Right lobe of liver (tissue), 6 donors: Measurements from ENCODE around the gene MYO7A. TPM values are rescaled to one million over a fixed set of nuclear protein-coding genes. Genes with fewer than 3 reads are reported as not detected.

Experiments used
- ATAC-seq, 4 donors: fragments of 200-7000 bp; cut with Tn5 transposase; one replicate each; pipeline ENCODE4 v1.9.1; 2020; ENCODE audit warnings: mild to moderate bottlenecking in 4 of 4, moderate library complexity in 4 of 4
- DNase-seq, 3 donors: peaks; one replicate each; pipeline ENCODE4 v3.0.0-alpha.2; 2020
- H3K27ac ChIP-seq, 3 donors: fragments of 200-600 bp; one replicate each; pipeline ENCODE4 v1.8.0; 2022
- H3K27me3 ChIP-seq, 2 donors: fragments of 200-600 bp; one replicate each; pipeline ENCODE4 v1.8.0; 2022
- H3K36me3 ChIP-seq, 4 donors: fragments of 200-600 bp; sonication (generic) in 1 of 4; one replicate each; pipeline versions ENCODE4 v1.5.1 to v1.8.0; 2017 to 2022; ENCODE audit warnings: control low read depth in 1 of 4
- H3K4me1 ChIP-seq, 4 donors: fragments of 200-600 bp; sonication (generic) in 1 of 4; one replicate each; pipeline versions ENCODE4 v1.5.1 to v1.8.0; 2017 to 2022; ENCODE audit warnings: control low read depth in 1 of 4
- H3K4me3 ChIP-seq, 3 donors: fragments of 200-600 bp; one replicate each; pipeline ENCODE4 v1.8.0; 2022
- H3K9me3 ChIP-seq, 4 donors: fragments of 200-600 bp; sonication (generic) in 1 of 4; one replicate each; pipeline versions ENCODE4 v1.5.1 to v1.8.0; 2017 to 2022; ENCODE audit warnings: control low read depth in 1 of 4
- CTCF ChIP-seq, 4 donors: fragments of 200-600 bp in 3 of 4; fragments of 450-650 bp in 1 of 4; IDR thresholded peaks; one replicate each; pipeline versions ENCODE4 v1.5.1 to v1.8.0; 2016 to 2022; ENCODE audit warnings: antibody characterized with exemption in 4 of 4, mild to moderate bottlenecking in 2 of 4
- POLR2A ChIP-seq: fragments of 450-650 bp; IDR thresholded peaks from one replicate; pipeline ENCODE4 v1.6.1; 2017; ENCODE audit warnings: antibody characterized with exemption, mild to moderate bottlenecking
- WGBS: methylation state at CpG from one replicate; pipeline ENCODE4 v1.1.6; 2018; ENCODE audit warnings: low coverage, low lambda C conversion rate; ENCODE audit not compliant: insufficient coverage; ENCODE audit errors: missing lambda C conversion rate; 5-methylcytosine and 5-hydroxymethylcytosine counted together
- intact Hi-C, 2 donors: fragments of 100-400 bp; cut with DNase I; formaldehyde crosslinking; loops; one replicate each; pipeline versions ENCODE4 v1.11.2 to v1.14.1; 2022
- total RNA-seq, 6 experiments: library from RNA; depleted of rRNA in 2 of 6; stranded (reverse); fragments of >200 nt in 2 of 6; fragmentation: NEBNext Ultra II Directional in 3 of 6; extraction: Animal tissue kit (Norgen Biotek cat#: 25700) in 3 of 6; gene quantifications; one replicate each; pipeline versions ENCODE4 v1.1.0 to v1.2.4, GENCODE V29; 2016 to 2023
- donor health status: DM: no; HTN: yes; CAD: no.
- donor health status: DM: no; HTN: no; CAD: no.
- donor health status: DM: no; HTN: no; CAD: no.
- donor health status: DM: no; HTN: yes; CAD: no.
- donor health status: DM: no; HTN: yes; CAD: no.

The MYO7A gene
- total RNA-seq, 6 experiments from 2014 or later, result 23.6 to 39.6 (median 32.0) TPM

GRCh38 chr11:77158041-77158695 lies 30.1 kb downstream of the MYO7A start:
- intact Hi-C loops, result no loop called here
- WGBS, result 97% methylated on average over 4 of the region's 19 CpGs
- H3K4me1 ChIP-seq, result peaks cover 0 to 16% (median 8%) of the 10 kb centered on the region in 4 donors
- no peak overlapping the region for H3K4me3 ChIP-seq
- TF ChIP-seq POLR2A, result no peak
- TF ChIP-seq CTCF (IDR thresholded peaks at IDR 0.05), result no peak
- no peak for ATAC-seq
- peak in 1 of 3 donors; percentile 42 for DNase-seq
- no peaks in the 10 kb centered on the region for H3K27me3 ChIP-seq
- H3K36me3 ChIP-seq, result peaks cover 0 to 23% (median 0%) of the 10 kb centered on the region in 4 donors
- no peak overlapping the region for H3K27ac ChIP-seq
- no peaks in the 10 kb centered on the region for H3K9me3 ChIP-seq

GRCh38 chr11:77159219-77159936 lies 31.3 kb downstream of the MYO7A start:
- peak in 1 of 3 donors; percentile 33 for DNase-seq
- ATAC-seq, result no peak
- no peaks in the 10 kb centered on the region for H3K9me3 ChIP-seq
- H3K36me3 ChIP-seq, result peaks cover 0 to 26% (median 0%) of the 10 kb centered on the region in 4 donors
- intact Hi-C loops, result no loop called here
- H3K4me1 ChIP-seq, result peaks cover 0 to 4% (median 2%) of the 10 kb centered on the region in 4 donors
- H3K27ac ChIP-seq, result no peak overlapping the region
- no peaks in the 10 kb centered on the region for H3K27me3 ChIP-seq
- TF ChIP-seq CTCF (IDR thresholded peaks at IDR 0.05), result no peak
- no peak for TF ChIP-seq POLR2A
- no CpG with 5 or more reads among the region's 4 CpGs for WGBS
- H3K4me3 ChIP-seq, result no peak overlapping the region

- TF ChIP-seq CTCF (IDR thresholded peaks at IDR 0.05) (no peak), POLR2A (no peak)
- DNase-seq (no peak), ATAC-seq (no peak)
- no CpG with 5 or more reads among the region's 20 CpGs for WGBS
- Histone ChIP-seq H3K27me3 (no peaks in the 10 kb centered on the region), H3K9me3 (no peaks in the 10 kb centered on the region), H3K36me3 (peaks cover 0 to 26% (median 0%) of the 10 kb centered on the region in 4 donors), H3K4me3 (no peak overlapping the region), H3K4me1 (no peaks in the 10 kb centered on the region), H3K27ac (no peak overlapping the region)
- intact Hi-C loops, result no loop called here
These were observed 32.0 kb downstream of the MYO7A start for GRCh38 chr11:77159937-77160495.

DNA sequence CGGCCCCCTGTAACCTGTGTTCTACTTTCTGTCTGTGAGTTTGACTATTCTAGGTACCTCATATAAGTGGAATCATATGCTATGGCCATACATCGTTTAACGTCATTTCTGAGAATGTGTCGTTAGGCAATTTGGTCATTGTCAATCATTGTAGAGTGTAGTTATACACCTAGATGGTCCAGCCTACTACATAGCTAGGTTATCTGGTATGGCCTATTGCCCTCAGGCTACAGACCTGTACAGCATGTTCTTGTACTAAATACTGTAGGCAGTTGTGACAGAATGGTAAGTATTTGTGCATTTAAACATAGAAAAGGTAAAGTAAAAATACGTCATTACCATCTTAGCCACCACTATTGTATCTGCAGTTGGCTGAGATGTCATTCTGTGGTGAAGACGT lies 35.2 kb downstream of the MYO7A start:
- intact Hi-C loops, result no loop called here
- DNase-seq (no peak), ATAC-seq (no peak)
- no peaks in the 10 kb centered on the region for H3K27me3 ChIP-seq
- H3K27ac ChIP-seq, result no peak overlapping the region
- H3K36me3 ChIP-seq, result peaks cover 0 to 16% (median 0%) of the 10 kb centered on the region in 4 donors
- no peak for TF ChIP-seq CTCF (IDR thresholded peaks at IDR 0.05)
- no peak for TF ChIP-seq POLR2A
- no peak overlapping the region for H3K4me3 ChIP-seq
- no peaks in the 10 kb centered on the region for H3K4me1 ChIP-seq
- no peaks in the 10 kb centered on the region for H3K9me3 ChIP-seq
- WGBS, result 95% methylated on average over 6 of the region's 6 CpGs
